Vagina (tissue), 2 donors: ENCODE measurements around the gene UCMA.

Source experiments
- POLR2A ChIP-seq, 2 donors: fragments of 450-650 bp; IDR thresholded peaks; one replicate each; pipeline ENCODE4 v1.6.1; 2017; ENCODE audit warnings: antibody characterized with exemption in 2 of 2, mild to moderate bottlenecking in 2 of 2, moderate library complexity in 2 of 2
- TF ChIP-seq, protein P1 (sequence below), 3 experiments: fragments of 450-650 bp in 2 of 3; fragments of 200-600 bp in 1 of 3; sonication (generic) in 1 of 3; IDR thresholded peaks; one replicate each; pipeline ENCODE4 v1.5.1; 2017 to 2019; ENCODE audit warnings: antibody characterized with exemption in 3 of 3, mild to moderate bottlenecking in 2 of 3, moderate library complexity in 2 of 3

DNA sequence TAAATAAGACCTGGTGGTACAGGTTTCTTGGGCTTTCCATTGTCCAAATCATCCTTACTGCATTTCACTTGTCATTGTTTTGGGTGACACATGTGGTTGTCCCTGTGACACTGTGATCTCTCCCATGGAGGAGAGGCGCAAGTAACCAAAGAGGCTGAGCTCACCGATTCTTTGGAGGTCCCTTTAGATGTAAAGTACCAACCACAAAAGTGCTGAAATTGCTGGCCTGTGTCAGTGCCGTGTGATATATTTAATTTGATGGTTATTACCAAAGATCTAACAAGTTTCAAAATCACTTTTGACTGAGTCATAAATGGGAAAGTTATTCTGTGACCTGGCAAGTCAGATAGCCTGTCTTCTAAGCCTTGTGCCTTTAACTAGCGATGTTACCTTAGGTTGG is 53.4 kb downstream of the UCMA start:
- TF ChIP-seq POLR2A (IDR thresholded peaks at IDR 0.05): no peak
- TF ChIP-seq, protein P1, sequence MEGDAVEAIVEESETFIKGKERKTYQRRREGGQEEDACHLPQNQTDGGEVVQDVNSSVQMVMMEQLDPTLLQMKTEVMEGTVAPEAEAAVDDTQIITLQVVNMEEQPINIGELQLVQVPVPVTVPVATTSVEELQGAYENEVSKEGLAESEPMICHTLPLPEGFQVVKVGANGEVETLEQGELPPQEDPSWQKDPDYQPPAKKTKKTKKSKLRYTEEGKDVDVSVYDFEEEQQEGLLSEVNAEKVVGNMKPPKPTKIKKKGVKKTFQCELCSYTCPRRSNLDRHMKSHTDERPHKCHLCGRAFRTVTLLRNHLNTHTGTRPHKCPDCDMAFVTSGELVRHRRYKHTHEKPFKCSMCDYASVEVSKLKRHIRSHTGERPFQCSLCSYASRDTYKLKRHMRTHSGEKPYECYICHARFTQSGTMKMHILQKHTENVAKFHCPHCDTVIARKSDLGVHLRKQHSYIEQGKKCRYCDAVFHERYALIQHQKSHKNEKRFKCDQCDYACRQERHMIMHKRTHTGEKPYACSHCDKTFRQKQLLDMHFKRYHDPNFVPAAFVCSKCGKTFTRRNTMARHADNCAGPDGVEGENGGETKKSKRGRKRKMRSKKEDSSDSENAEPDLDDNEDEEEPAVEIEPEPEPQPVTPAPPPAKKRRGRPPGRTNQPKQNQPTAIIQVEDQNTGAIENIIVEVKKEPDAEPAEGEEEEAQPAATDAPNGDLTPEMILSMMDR (IDR thresholded peaks at IDR 0.05): no peak
